HG03354 (cell line): ENCODE measurements around the gene FRS3.

ENCODE experiments used
- ATAC-seq: cut with Tn5 transposase; IDR thresholded peaks from one replicate; pipeline ENCODE4 v1.9.1; 2021; ENCODE audit warnings: mild to moderate bottlenecking; ENCODE audit not compliant: unreplicated experiment, poor library complexity, severe bottlenecking

FRS3 gene

DNA sequence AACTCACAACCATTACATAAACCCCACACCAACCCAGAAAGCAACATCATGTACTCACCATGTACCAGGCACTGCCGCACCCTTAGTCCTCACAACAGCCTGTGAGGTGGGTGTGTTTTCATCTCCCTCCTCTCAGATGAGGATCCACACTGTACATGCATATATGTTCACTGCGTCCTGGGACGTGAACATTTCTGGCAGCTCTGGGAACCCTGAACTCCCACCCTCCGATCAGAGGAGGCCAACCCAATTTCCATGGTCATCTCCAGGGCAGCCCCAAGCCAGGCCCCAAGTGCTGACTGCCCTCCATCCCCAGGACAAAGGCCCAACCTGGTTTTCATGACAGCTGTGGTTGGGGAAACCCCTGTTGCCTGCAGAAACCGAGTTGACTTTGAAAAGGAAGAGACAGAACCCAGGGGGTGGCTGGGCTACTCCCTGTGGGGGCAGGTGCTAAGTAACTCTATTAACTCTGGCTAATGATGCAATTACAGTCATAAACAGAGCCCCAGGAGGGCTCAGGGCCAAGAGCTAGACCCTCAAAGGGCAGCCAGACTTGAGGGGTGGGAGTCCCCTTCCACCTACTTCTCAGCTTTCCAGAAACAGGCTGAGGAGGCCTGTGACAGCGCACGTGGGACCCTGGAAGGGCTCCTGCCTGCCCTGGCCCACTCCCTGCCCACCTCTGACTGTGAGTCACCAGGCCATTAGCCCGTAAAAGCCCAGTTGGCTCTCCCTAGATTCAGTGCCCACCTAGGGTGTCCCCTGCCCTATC lies 46.9 kb downstream of the FRS3 start:
- ATAC-seq = peak; percentile 39

DNA sequence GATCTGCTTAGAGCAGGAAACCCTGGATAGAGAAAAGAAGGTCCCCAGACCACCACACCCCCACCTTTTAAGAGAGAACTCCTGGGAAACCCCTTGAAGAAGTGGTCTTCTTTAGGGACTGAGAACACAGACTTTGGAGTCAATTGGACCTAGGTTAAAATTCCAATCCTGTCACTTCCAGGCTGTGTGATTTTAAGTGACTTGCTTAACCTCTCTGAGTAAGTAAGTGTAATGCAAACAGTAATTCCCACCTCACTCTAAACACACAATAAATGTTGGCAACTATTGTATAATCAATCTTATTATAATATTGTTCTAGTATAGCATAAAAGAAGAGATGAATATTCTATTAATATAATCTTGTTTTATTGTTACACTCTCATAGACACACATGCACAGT lies 47.6 kb downstream of the FRS3 start:
- ATAC-seq = no peak

DNA sequence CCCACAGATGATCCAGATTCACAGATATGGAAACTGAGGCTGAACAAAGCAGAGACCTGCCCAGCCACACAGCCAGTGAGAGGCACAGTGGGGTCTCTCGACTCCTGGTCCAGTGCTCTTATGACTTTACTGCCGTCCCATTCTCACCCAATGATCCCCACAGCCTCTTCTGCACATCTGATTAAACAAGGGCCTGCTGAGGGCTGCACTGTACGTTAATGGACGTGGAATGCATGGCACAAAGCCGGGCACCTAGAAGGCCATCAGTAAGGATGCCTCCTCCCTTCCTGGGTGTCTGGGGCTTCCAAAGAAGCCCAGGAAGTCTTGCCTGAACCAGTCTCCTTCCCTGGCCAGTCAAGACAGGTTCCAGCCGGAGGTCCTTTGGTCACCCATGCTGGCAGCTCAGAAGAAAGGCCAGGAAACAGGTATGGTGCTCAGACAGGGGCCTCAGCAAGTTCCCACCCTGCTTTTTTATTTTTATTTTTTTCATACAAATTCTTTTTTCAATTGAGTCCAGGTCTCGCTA lies 48.1 kb downstream of the FRS3 start:
- ATAC-seq = no peak

DNA sequence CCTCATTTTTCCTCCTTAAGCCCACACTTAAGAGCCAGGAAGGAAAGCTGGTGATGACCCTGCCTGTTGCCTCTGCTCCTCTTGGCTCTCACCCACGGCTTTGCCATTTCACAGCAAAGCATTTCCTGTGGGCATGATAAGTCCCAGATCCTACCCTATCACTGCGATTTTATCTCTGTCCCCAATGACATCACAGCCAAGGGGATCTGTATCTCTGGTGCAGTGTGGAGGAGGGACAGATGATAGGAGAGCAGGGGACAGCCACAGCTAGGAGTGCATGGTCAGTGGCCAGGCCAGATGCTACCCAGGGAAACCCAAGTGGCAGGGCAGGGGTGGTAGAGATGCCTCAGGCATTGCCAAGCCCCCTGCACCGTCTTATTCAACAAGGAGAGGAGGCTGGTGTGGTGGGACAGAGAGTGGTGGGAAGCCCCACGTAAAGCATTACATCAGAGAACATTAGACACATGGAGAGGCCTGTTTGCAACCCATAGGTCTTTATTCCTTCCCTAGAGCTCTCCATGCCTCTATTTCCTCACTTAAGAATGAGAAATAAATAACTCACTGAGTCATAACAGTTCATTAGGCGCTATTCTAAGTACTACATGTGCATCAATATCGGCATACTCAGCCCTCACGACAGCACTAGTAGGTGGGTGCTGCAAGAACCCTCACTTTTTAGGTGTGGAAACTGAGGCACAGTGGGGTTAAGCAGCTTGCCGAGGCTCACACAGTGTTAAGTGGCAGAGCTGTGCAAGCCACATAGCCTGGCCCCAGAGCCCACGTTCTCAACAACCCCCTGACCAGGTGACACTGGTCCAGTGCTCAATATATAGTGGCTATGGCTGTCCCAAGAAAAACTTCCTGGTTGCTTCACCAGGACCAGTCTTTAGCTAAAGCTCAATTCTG lies 48.9 kb downstream of the FRS3 start:
- ATAC-seq = no peak

DNA sequence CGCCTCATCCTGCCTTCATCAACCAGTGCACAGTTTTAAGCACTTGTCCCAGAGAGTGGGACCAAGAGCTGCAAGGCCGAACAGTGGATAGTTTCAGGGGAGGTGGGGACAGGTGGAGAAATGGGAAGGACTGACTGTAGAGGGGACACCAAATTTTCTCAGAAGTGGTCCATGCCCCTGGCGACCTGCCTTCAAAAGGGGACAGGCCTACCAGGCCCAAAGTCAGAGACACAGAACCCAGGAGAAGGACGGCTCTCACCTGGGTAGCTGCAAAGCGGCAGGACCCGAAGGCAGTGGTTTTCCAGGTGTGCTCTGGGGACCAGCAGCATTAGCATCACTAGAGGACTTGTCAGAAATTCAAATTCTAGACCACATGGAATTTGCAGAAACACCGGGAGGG lies 50.1 kb downstream of the FRS3 start:
- no peak for ATAC-seq

DNA sequence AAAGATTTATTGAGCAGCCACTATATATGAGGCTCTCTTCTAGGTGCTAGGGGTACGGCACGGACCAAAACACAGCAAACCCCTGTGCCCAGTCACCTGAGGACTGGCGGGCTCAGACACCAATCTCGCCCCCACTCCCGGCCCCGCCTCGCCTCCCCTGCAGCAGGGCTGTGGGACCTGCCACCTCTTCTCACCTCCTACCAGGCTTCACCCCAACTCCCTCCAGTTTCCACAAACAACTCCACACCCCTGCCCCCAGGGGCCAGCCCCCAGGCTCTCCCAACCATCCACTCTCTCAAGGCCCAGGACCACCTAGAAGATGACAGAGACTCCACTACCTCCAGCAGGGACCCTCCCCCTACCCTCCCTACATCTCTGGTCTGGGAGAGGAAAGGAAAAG lies 50.7 kb downstream of the FRS3 start:
- ATAC-seq = no peak

DNA sequence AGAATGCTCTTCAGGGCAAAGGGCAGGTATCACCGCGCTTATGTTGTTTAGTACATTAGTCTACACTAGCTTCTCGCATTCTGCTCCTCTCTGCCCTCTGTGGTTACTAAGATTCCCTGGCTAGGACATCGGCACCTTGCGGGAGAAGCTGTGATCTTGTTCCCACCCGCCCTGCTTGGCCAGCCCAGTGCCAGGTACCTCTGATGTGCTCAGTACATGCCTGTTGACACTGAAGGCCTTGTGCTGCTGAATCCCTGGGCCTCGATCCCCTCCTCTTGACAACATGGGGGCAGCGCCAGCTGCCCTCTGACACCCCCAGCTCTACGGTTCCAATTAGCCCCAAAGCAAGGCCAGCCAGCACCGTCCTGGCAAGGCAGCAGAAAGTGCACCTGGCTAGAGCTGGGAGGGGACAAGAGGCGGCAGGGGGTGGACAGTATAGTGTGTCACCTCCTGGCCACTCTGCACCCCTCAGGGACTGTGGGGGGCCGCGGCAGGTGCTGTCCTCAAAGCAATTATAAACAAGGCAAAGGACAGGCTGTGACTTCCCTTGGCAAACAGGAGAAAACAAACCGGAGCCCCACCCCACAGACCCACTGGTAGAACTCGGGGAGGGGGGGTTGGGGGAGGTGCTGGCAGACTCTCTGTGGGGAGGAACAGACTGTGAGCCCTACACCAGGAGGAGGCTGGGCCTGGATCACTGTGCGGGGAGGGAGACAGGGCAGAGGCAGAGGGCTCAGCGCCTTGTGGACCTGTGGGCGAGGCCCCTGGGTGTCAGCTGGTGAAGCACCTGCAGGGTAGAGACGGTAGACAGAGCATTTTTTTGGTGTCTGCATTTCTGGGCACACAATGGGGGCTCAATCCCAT lies 51.4 kb downstream of the FRS3 start:
- ATAC-seq = no peak

DNA sequence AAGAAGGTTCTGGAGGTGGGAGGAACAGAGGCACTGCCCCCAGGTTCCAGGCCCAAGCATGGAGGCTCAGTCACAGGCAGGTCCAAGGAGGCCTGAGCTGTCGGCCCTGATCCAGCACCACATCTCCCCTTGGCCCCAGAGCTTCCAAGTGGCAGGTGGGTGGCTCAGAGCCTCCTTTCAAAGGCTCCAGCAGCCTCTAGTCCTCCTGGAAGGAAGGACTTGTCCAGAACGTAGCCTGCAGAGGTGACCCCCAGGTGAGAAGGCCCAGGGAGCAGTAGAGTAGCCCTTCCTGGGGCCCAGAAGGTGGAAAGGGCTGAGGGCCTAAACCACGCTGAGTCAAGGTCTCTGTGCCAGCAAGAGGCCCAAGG lies 52.0 kb downstream of the FRS3 start:
- ATAC-seq = no peak

DNA sequence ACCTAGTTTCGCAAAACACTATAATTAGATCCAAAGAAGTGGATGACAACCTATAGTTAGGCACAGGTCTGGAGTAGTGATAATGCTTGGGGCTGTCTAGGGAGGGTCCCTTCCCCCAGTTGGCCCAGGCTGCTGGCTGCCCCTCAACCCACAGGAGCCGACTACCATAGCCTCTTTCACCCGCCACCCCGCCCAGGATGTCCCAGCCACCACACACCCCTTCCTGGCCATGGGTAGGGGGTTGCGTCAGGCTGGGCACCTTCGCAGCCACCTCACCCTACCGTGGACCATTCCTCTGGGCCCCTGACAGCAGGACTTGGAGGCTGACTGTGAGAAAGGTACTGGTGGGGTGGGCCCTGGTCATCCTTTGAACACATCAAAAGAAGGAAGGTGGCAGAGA lies 52.8 kb downstream of the FRS3 start:
- ATAC-seq = no peak

DNA sequence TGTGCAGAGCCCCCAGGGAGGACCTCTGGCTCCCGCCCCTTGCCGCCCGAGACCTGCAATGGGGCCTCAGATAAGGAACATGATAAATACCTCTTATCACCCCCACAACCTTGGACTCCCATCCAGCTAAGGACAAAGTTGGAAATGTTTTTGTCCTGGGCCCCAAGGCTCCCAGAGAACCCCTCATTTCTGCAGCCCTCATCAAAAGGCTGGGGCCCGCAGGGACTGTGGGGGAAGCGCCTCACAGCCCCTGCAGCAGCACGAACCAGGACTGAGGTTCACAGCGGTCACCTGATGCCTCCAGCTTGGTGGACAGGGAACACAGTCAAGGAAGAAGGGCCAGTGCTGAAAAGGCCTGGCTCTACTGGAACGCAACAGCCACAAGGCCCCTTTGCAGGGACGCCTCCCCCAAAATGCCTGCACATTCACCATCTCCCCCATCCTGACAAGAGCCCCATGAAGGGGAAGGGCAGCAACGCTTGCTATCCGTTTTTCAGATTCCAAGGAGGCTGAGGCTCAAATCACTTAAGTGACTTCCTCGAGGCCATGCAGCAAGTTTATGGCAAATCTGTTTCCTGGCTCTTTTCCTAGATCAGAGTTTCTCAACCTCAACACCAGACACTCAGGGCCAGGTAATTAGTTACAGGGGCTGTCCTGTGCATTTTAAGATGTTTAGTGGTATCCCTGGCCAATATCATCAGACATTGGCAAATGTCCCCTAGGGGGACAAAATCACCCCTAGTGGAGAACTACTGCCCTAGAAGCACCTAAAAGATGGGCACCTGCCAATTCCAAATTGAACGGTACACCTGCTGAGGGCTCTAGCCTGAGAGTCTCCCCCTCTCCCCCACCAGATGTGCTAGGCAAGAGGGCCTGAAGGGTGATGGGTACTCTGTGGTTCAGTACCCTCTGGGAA lies 54.9 kb downstream of the FRS3 start:
- ATAC-seq = no peak

DNA sequence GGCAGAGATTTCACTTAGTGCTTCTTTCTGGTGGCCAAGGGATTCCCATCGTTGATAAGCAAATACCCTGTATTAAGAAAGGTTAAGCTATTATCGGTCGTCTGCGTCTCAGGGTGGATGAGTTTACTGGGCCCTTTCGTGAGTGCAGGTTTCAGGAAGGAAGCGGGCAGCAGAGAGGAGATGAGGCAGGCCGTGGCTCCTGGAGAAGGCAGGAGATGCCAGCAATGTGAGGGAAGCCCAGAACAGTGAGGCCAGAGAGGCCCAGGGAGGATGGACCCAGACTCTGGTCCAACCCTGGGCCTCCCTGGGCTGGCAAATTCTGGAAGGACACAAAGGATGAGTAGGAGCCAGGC lies 55.5 kb downstream of the FRS3 start:
- no peak for ATAC-seq

DNA sequence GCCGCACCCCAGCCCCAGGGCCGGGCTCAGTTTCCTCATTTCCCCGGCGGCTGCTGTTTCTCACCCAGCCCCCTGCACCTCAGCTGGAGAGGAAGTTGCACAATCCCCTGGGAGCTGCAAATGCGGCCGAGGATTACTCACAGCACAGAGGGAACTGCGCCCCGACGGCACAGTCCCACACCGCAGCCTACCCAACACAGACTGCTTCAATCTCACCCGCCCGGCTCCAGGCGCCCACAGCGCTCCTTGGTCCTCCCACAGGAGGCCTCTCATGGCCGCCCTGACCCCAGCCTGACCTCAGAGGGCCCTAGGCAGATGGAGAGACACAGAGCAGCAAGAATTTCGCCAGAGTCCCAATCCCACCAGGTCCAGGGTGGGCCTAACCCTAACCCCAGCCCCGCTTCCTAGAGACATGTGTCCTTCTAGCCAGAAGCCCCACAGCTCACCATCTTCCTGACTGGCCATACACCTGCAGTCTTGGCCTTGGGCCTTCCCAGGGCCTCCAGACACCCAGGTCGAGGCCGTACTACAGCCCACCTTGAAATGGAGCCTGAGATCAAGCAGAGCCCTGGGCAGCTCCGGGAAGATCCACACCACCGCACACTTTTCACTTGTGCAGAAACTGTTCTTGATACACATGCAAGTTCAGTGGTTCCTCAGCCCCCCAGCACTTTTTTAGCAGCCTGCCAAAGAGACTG lies 56.0 kb downstream of the FRS3 start:
- peak; percentile 77 for ATAC-seq

DNA sequence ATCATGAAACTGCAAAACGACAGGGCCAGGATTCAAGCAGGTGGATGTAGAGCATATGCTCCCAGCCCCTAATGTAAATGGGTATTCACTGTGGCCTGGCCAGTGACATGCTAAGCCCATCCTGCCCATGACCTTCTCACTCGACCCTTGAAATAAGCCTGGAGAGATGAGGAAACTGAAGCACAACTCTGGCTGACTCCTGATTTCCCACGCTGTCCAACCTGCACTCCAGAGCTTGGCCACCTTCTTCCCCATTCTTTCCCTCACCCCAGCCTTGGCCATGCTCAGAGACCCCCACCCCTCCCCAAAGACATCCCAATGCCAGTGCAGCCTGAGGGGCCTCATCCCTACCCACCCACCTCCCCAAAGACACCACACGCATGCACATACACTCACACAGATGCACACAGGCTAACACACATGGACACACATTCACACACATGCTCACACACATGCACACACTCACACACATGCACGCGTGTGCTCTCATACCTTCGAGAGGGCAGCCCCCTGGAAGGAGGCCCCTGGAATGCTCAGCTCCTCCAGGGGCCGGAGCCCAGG lies 56.7 kb downstream of the FRS3 start:
- ATAC-seq = peak; percentile 12

DNA sequence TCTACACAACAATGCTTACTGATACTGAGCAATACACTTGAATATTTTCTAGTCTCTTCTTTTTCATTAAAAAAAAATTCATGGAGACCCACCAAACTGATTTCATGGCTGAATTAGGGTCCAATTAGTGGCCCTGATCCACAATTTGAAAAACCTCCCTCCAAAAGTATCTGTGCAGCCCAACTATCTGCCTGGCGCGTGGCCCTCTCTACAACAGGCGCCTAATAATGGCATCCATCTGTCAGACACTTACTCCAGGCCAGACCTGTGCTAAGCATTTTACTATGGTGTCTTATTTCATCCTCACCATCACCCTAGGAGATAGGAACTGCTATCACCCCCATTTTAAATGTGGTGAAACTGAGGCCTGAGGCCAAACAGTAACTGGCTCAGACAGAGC lies 58.3 kb downstream of the FRS3 start:
- ATAC-seq = no peak

DNA sequence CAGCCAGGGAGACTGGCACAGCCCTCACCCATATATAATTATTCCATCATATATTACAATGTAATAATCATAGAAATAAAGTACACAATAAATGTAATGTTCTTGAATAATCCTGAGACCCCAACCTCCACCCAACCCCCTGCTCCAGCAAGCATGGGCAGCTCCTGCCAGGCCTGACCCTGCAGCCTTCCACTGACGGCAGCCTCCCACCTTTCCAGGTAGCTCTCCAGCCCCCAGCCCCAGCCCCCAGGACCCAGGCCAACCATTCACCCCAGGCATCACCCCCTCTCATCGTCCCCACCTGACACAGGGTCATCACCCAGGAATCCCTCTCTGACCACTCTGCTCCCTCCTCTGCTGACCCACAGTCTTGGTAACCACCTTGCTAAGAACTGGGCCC lies 58.9 kb downstream of the FRS3 start:
- no peak for ATAC-seq

DNA sequence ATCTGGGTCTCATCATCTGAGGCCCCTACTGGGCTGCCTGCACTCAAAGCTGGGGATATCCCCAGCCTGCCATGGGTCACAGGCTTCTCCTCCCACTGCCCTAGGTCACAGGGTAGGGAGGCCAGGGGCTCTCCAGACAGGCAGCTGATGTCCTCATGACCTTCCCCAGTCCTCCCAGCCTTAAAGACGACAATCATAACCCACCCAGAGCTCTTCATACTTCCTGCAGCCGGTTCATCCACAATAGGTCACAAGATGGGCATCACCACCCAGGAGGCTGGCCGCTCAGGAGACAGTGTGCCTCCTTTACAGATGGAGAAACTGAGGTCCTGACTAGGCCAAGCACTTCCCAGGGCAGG lies 59.5 kb downstream of the FRS3 start:
- no peak for ATAC-seq
